GM12873 (cell line): Measurements from ENCODE around the gene TMCC3.
A peak's percentile ranks its signal among the peaks of the same experiment; 100 is the strongest.

Experiments
- TF ChIP-seq, protein P1 (sequence below): IDR thresholded peaks from 2 replicates; pipeline ENCODE4 v1.5.1; 2012; ENCODE audit warnings: low read depth, mild to moderate bottlenecking, moderate library complexity, low read length, control low read depth; ENCODE audit not compliant: insufficient read depth; ENCODE audit errors: missing control alignments

TMCC3 gene

DNA sequence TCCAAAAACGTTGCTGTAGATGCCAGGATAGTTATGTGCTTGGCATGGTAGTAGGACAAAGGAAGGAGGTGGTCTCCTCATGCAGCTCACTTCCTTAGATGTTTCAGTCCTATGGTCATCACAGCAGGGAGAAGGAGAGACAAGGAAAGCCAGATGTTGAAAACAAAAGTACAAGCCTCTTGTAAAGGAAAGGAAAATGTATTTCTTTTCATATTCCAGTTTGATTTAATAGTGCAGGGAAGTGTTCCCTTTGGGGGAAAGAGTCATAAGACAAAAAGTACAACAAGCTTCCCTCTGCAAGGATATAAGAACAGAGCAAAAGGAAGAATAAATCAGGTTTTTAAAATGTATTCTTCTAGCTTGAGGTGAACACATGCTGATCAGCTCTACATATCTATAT lies 8.6 kb upstream of the TMCC3 start:
- TF ChIP-seq, protein P1, sequence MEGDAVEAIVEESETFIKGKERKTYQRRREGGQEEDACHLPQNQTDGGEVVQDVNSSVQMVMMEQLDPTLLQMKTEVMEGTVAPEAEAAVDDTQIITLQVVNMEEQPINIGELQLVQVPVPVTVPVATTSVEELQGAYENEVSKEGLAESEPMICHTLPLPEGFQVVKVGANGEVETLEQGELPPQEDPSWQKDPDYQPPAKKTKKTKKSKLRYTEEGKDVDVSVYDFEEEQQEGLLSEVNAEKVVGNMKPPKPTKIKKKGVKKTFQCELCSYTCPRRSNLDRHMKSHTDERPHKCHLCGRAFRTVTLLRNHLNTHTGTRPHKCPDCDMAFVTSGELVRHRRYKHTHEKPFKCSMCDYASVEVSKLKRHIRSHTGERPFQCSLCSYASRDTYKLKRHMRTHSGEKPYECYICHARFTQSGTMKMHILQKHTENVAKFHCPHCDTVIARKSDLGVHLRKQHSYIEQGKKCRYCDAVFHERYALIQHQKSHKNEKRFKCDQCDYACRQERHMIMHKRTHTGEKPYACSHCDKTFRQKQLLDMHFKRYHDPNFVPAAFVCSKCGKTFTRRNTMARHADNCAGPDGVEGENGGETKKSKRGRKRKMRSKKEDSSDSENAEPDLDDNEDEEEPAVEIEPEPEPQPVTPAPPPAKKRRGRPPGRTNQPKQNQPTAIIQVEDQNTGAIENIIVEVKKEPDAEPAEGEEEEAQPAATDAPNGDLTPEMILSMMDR, result no peak

- TF ChIP-seq, protein P1, result no peak
These were observed 6.2 kb upstream of the TMCC3 start for GRCh38 chr12:94656556-94656955.

- TF ChIP-seq, protein P1, result peak; percentile 48
These were observed 811 bp downstream of the TMCC3 start for GRCh38 chr12:94649349-94650142.

GRCh38 chr12:94648578-94648977 lies 1.8 kb downstream of the TMCC3 start:
- TF ChIP-seq, protein P1, result no peak

GRCh38 chr12:94644141-94644979 lies 6.0 kb downstream of the TMCC3 start:
- TF ChIP-seq, protein P1, result no peak

- TF ChIP-seq, protein P1, result no peak
These were observed 6.8 kb downstream of the TMCC3 start for GRCh38 chr12:94643606-94644005.

DNA sequence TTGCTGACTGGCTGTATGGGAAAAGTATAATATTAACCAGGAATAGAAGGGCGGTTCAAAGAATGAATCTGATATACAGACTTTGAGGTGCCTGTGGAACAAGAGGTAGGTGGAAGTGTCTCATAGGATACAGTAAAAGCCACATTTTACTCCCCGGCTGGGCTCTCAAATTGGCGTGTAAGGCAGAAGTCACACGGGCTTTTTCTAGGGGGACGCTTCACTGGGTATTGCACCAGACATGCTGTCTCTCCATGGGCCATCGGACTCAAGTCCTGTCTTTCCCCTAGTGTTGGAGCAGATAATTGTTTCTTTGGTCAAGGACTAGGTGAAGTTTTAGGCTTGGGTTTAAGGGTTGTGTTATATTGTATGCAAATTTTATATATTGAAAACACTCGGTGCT lies 9.1 kb downstream of the TMCC3 start:
- TF ChIP-seq, protein P1, result no peak
